NCI-H1417 treated with DMSO at 0.1 percent for 48 hours (cell line): ENCODE results near the gene C11orf68.
"Not testable (repeated sequence)": the region's sequence is repeated elsewhere in the genome, so short reads cannot be mapped to it uniquely, and the experiment has no call there.

Experiments used
- DNase-seq: peaks from one replicate; lab custom pipeline; 2025; lab: John Stamatoyannopoulos, UW

Gene C11orf68

GRCh38 chr11:65918211-65919140 is at the start of gene C11orf68:
Gene C11orf68 (minus strand): TSS chr11:65919062. CDS start chr11:65919031, 31 bp downstream.
- no peak for DNase-seq

DNA sequence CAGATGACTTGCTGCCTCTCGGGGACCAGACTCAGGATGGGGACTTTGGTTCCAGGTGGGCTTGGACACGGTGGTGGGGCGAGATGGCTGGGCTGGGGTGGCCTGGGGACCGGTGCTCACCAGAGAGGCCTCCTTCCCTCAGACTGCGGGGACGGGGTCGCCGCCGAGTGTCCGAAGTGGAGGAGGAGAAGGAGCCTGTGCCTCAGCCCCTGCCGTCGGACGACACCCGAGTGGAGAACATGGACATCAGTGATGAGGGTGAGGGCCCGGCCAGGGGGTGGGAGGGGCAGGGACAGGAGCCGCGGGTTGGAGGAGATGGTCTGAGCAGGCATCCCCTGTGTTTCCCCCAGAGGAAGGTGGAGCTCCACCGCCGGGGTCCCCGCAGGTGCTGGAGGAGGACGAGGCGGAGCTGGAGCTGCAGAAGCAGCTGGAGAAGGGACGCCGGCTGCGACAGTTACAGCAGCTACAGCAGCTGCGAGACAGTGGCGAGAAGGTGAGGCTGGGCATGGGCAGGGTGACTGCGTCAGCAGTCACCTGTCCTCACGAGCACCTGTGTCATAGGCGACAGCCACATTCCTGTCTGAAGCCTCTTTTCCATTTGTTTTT is 48.6 kb upstream of the C11orf68 start:
- no peak for DNase-seq

- no peak for DNase-seq
These were observed 47.3 kb upstream of the C11orf68 start for GRCh38 chr11:65965986-65966762.

DNA sequence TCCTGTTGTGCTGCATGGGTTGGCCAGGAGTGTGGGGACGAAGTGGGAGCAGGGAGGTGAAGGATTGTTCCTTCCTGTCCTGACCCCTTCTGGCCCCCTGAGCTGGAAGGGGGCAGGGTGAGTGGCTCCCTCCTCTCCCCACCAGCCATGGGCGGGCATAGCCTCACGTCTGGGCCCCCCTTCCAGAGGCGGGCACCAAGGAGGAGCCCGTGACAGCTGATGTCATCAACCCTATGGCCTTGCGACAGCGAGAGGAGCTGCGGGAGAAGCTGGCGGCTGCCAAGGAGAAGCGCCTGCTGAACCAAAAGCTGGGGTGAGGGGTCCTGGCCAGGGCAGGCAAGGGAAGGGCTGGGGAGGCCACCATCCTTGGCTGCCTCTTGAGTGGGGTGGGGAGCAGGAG is 46.0 kb upstream of the C11orf68 start:
- DNase-seq, result no peak

DNA sequence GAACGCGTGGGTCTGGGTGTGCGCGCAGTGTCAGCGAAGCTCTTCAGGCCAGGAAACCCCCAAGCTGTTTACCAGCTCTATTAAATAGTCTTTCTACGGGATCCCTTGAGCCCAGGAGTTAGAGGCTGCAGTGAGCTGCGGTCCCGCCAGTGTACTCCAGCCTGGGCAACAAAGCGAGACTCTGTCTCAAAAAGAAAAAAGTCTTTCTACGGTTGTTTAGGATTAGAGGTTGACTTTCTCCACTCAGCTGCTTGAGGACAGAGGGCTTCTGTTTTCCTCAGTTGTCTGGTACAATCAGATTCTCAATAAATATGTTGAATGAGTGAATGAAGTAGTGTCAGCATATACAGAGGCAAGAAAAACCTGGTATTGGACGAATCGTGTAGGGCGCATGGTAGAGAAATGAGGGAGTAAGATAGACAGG is 43.3 kb upstream of the C11orf68 start:
- no peak for DNase-seq

DNA sequence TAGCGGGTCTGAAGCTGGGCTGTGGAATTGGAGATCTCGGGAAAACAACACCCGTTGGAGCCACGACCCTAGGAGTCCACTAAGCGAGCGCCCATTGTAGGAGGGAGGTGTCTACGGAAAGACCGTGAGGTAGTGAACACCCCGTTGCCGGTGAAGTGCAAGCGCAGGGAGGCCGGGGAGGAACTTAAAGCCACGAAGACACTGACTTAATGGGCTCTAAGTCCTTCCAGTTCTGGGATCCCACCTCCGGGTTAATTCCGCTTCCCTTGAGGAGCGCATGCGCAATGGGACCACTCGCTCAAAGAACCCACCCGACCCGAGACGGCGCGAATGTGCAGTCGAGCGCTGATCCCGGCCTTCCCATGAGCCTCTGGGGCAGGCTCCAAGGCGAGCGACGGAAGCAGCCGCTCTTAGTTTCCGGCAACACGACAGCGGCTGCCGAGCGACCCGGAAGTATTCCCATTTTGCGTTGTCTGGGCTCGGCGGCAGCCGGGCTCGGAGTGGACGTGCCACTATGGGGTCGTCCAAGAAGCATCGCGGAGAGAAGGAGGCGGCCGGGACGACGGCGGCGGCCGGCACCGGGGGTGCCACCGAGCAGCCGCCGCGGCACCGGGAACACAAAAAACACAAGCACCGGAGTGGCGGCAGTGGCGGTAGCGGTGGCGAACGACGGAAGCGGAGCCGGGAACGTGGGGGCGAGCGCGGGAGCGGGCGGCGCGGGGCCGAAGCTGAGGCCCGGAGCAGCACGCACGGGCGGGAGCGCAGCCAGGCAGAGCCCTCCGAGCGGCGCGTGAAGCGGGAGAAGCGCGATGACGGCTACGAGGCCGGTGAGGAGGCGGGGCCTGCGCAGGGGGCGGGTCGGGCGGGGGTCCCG is 42.6 kb upstream of the C11orf68 start, which contains the start of gene SART1:
Gene SART1, plus strand, starts transcription at position 468 of the 874 bp plus-strand sequence. Its CDS starts 47 bp downstream, at position 515.
- peak; percentile 90 for DNase-seq

GRCh38 chr11:65960824-65961266 is 42.0 kb upstream of the C11orf68 start:
- DNase-seq, result no peak

DNA sequence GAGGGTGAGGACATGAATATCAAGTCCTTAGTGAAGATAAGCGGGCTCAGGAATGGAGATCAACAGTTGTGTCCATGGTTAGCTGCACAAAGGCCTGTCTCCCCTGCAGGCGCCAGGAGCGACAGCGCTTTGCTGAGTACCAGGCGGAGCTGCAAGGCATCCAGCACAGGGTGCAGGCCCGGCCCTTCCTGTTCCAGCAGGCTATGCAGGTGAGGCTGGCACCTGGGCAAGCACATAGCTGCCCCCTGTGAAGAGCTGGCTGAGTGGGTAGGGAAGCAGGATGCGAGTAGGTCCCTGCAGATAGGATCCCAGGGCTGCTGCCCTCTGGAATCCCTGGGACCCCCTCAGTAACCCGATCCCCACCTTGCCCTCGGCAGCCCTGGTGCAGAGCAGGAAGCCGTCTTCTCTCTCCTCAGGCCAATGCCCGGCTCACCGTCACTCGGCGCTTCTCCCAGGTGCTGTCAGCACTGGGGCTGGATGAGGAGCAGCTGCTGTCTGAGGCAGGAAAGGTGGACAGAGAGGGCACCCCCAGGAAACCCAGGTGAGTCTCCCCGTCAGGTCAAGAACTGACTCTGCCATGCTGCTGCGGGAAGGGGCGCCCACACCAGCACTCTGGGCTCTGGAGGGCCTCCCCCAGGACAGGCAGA is 40.0 kb upstream of the C11orf68 start:
- no peak for DNase-seq

DNA sequence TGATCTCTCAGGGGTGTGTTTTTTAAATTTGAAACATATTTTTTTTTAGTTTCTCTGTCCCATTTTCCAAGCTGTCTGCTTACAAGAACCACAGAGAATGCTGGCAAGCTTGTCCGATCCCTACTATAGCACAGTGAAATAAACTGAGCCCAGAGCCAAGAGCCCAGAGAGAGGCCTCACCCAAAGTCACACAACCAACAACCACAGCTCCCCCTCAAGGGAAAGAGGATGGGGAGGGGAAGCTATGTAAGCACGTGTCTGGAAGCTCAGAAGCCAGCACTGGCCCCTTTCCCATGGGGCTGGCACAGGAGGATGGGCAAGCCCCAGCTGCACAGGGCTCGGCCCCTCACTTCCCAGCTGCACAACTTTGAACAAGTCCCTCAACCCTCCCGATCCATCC is 39.4 kb upstream of the C11orf68 start:
- DNase-seq, result no peak

DNA sequence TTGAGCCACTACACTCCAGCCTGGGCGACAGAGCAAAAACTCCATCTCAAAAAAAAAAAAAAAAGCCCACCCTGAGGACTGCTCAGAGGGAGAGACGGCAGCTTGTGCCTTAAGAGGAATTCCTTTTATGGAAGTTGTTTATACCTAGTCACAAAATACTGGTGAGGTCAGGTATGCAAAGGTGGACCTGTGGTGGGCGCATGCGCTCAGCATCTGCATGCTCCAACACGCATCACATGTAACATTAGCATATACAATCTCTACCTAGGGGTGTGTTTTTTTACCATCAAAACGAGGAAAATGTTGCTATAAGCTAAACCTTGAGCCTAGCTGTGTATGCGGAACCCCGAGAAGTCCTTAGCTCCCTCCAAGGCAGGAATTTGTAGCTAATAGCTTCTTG is 35.9 kb upstream of the C11orf68 start:
- no peak for DNase-seq

DNA sequence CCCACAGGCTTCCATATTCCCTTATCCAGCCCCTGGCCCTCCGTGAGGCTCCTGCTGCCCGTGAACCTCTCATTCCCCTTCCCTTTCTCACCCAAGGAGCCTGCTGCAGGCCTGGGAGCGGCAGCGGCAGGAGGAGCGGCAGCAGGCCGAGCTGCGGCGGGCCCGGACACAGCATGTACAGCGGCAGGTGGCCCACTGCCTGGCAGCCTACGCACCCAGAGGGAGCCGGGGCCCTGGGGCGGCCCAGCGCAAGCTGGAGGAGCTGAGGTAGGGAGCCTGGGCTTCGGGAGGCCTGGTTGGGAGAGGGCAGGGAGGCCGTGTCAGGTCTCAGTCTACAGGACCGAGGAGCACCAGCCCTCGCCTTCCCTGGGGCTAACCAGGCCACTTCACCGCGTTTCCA is 34.6 kb upstream of the C11orf68 start:
- DNase-seq, result no peak

- no peak for DNase-seq
These were observed 33.2 kb upstream of the C11orf68 start for GRCh38 chr11:65952052-65952521.

GRCh38 chr11:65951641-65952040 is 32.8 kb upstream of the C11orf68 start:
- not testable (repeated sequence) for DNase-seq

DNA sequence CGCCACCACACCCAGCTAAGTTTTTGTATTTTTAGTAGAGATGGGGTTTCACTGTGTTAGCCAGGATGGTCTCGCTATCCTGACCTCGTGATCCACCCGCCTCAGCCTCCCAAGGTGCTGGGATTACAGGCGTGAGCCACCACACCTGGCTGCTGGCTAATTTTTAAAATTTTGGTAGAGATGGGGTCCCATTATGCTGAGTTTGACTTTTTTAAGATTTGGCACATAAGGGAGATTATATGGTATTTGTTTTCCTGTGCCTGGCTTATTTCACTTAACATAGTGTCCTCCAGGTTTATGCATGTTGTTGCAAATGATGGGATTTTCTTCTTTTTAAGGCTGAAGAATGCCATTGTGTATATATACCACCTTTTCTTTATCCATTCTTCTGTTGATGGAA is 31.8 kb upstream of the C11orf68 start:
- not testable (repeated sequence) for DNase-seq

DNA sequence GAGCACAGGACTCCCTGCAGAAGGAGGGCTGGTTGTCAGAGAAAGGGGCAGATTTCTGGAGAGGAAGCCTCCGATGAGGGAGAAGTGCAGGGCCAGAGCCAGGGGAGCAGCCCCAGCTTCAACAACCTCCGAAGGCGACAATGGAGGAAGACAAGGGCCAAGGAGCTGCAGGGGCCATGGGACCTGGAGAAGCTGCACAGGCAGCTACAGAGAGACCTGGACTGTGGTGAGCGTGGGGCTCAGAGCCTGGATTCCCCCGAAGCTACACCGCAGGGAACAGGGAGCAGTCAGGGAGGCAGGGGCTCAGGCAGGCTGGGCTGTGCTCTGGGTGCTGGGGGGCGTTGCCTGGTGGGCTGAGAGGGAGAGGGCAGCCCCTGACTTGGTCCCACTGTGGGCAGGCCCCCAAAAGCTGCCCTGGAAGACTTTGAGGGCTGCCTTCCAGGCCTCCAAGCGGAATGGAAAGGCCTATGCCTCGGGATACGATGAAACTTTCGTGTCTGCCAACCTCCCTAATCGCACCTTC is 28.8 kb upstream of the C11orf68 start:
- DNase-seq, result no peak

DNA sequence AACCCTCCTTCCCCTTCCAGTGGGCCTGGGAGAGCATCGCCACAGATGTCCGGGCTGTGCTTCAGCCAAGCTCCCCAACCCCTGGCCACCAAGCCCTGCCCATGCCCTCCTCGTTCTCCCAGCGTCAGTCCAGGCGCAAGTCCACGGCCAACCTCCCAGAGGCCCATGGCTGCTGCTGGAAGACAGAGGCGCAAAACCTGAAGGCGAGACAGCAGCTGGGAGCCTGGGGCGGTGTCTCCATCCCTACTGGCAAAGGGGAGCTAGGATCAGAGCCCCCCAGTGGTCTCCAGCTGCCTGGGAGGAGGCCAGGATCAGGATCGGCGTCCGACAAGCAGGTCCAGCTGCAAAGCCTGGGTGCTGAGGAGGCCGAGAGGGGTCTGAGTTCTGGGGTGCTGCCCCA is 28.3 kb upstream of the C11orf68 start:
- no peak for DNase-seq

DNA sequence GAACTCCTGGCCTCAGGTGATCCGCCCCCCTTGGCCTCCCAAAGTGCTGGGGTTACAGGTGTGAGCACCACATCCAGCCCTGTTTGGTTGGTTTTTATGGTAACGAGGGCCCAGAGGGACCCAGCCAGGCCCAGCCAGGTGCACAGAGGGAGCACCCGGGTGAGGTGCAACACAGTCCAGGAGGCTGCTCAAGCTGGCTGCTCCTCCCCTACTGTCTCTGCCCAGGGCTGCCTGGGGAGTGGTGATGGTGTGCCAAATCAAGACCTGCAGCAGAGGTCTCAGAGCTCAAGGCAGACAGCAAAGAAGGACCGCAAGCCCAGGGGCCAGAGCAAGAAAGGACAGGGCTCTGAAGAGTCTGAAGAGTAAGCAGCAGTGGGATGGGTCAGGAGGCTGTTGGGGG is 27.8 kb upstream of the C11orf68 start:
- DNase-seq, result no peak

DNA sequence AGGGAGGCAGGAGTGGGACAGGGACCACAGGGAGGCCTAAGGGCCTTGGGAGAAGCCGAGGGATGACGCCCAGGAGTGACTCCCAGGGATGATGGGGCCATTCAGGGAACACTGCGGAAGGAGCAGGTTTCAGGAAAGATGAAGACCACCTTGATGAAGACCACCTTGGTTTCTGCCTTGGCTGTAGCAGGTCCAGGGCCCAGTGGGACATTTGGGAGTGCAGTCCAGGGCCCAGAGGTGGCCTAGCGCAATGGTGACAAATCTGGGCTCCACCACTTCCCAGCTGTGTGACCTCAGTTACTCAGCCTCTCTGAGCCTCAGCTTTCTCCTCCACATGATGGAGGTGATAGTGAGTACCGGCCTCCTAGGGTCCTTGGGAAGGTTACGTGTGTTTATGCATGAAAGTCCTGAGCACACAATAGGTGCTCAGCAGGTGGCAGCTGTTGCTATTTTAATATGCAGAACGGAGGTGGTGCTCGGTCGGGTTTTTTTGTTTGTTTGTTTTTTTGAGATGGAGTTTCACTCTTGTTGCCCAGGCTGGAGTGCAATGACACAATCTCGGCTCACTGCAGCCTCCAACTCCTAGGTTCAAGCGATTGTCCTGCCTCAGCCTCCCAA is 27.2 kb upstream of the C11orf68 start:
- DNase-seq, result no peak

DNA sequence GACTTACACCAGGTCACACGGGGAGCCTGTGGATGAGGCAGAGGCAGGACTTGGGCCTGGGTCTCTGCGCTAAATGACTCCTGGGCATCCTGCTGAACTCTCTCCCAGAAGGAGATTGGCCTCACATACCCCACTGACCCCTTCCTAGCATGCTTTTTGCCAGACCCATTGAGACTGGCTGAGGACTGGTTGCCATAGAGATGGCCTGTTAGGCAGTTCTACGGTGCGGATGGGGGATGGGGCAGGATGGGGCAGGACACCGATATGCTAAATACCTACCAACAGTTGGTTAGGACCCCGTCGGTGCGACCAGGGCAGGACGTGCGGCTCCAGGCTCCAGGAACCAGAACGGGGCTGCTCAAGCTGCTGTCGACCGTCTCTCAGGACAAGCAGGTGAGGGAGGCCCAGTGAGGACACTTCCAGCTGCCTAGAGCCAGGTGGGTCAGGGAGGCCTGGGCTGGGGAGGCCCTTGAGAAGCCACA is 26.6 kb upstream of the C11orf68 start, which contains the start of gene TSGA10IP:
Gene TSGA10IP, plus strand, starts transcription at position 51 of the 482 bp plus-strand sequence. Its CDS starts 196 bp downstream, at position 247.
- DNase-seq, result no peak

GRCh38 chr11:65944767-65945166 is 25.9 kb upstream of the C11orf68 start:
- DNase-seq, result no peak
